ENCODE data around the gene RTP5.

The RTP5 gene

GRCh38 chr2:241858206-241859016 lies 11.1 kb upstream of the RTP5 start, which contains the start of gene PDCD1:
PDCD1 (minus strand) TSS chr2:241858894; CDS start chr2:241858838, 56 bp downstream.
- DNase-seq, result no peak

GRCh38 chr2:241859017-241859435 lies 10.5 kb upstream of the RTP5 start:
- DNase-seq, result no peak

GRCh38 chr2:241859436-241860183 lies 9.9 kb upstream of the RTP5 start:
- DNase-seq, result no peak

GRCh38 chr2:241860184-241861078 lies 9.1 kb upstream of the RTP5 start:
- no peak for DNase-seq

- no peak for DNase-seq
Observed at GRCh38 chr2:241861264-241861663, 8.3 kb upstream of the RTP5 start.

GRCh38 chr2:241862093-241862492 lies 7.4 kb upstream of the RTP5 start:
- DNase-seq, result no peak

- DNase-seq, result no peak
Observed at GRCh38 chr2:241862775-241863535, 6.6 kb upstream of the RTP5 start.

GRCh38 chr2:241863536-241863954 lies 6.0 kb upstream of the RTP5 start:
- no peak for DNase-seq

GRCh38 chr2:241864168-241864849 lies 5.2 kb upstream of the RTP5 start:
- DNase-seq, result no peak

- no peak for DNase-seq
Observed at GRCh38 chr2:241864850-241865213, 4.7 kb upstream of the RTP5 start.

GRCh38 chr2:241865416-241865956 lies 4.0 kb upstream of the RTP5 start:
- no peak for DNase-seq

- DNase-seq, result no peak
Observed at GRCh38 chr2:241865957-241866789, 3.4 kb upstream of the RTP5 start.

GRCh38 chr2:241866790-241867645 lies 2.5 kb upstream of the RTP5 start:
- DNase-seq, result no peak

GRCh38 chr2:241867776-241868420 lies 1.6 kb upstream of the RTP5 start:
- no peak for DNase-seq

GRCh38 chr2:241868661-241869081 lies 858 bp upstream of the RTP5 start:
- DNase-seq, result no peak

- no peak for DNase-seq
Observed at GRCh38 chr2:241870081-241870541, 582 bp downstream of the RTP5 start.

- DNase-seq, result no peak
Observed at GRCh38 chr2:241870611-241871537, 1.3 kb downstream of the RTP5 start.
